K562 (cell line): ENCODE results near the gene DUSP23. TPM values are rescaled to one million over a fixed set of nuclear protein-coding genes. Genes with fewer than 3 reads are reported as not detected.

Experiments used
- ASH1L ChIP-seq: fragments of 450-650 bp; IDR thresholded peaks from 2 replicates; pipeline ENCODE4 v1.6.1; 2018; ENCODE audit warnings: borderline replicate concordance, mild to moderate bottlenecking, low read depth; ENCODE audit not compliant: partially characterized antibody
- BCLAF1 ChIP-seq, 2 experiments: fragments of 450-650 bp in 1 of 2; IDR thresholded peaks; 2 replicates each; pipeline ENCODE4 v1.6.1; 2011 to 2017; ENCODE audit warnings: low read depth in 2 of 2, antibody characterized with exemption in 1 of 2, borderline replicate concordance in 1 of 2, low read length in 1 of 2, mild to moderate bottlenecking in 1 of 2, mixed read lengths in 1 of 2; ENCODE audit not compliant: control insufficient read depth in 1 of 2
- FOXA1 ChIP-seq: fragments of 450-650 bp; IDR thresholded peaks from 2 replicates; pipeline ENCODE4 v1.6.1; 2016; ENCODE audit warnings: mild to moderate bottlenecking, borderline replicate concordance
- HMBOX1 ChIP-seq: sonication (generic); IDR thresholded peaks from 2 replicates; pipeline ENCODE4 v1.6.1; 2016
- ILF3 ChIP-seq: fragments of 450-650 bp; IDR thresholded peaks from 2 replicates; pipeline ENCODE4 v1.6.1; 2018; ENCODE audit warnings: antibody characterized with exemption, mild to moderate bottlenecking, moderate library complexity, borderline replicate concordance
- MAFF ChIP-seq: IDR thresholded peaks from 2 replicates; pipeline ENCODE4 v1.6.1; 2012; ENCODE audit warnings: low read length, improper control_type of control experiment
- NCOA2 ChIP-seq, 2 experiments: fragments of 450-650 bp; IDR thresholded peaks; 2 replicates each; pipeline ENCODE4 v1.6.1; 2018; ENCODE audit warnings: mild to moderate bottlenecking in 2 of 2, moderate library complexity in 1 of 2; ENCODE audit not compliant: partially characterized antibody in 2 of 2
- NKRF ChIP-seq: fragments of 450-650 bp; IDR thresholded peaks from 2 replicates; pipeline ENCODE4 v1.6.1; 2016; ENCODE audit warnings: borderline replicate concordance
- PATZ1 ChIP-seq: fragments of 250-450 bp; sonication (Bioruptor Pico); IDR thresholded peaks from 2 replicates; pipeline ENCODE4 v1.5.0; 2020; ENCODE audit warnings: mild to moderate bottlenecking, borderline replicate concordance
- PHF20 ChIP-seq: fragments of 450-650 bp; IDR thresholded peaks from 2 replicates; pipeline ENCODE4 v1.6.1; 2018; ENCODE audit not compliant: partially characterized antibody
- PYGO2 ChIP-seq: fragments of 450-650 bp; IDR thresholded peaks from 2 replicates; pipeline ENCODE4 v1.6.1; 2016; ENCODE audit warnings: mild to moderate bottlenecking, missing genetic modification characterization, moderate library complexity, missing compliant biosample characterization
- RUNX1 ChIP-seq: sonication (generic); IDR thresholded peaks from 2 replicates; pipeline ENCODE4 v1.6.1; 2016; ENCODE audit warnings: antibody characterized with exemption, low read depth
- SNIP1 ChIP-seq: fragments of 450-650 bp; IDR thresholded peaks from 2 replicates; pipeline ENCODE4 v1.7.1; 2017; ENCODE audit warnings: low read depth, mild to moderate bottlenecking
- SP1 ChIP-seq: sonication (generic); formaldehyde crosslinking; IDR thresholded peaks from 2 replicates; pipeline ENCODE4 v1.8.1; 2022; ENCODE audit warnings: mild to moderate bottlenecking, missing genetic modification reagents
- SREBF1 ChIP-seq: fragments of 150-350 bp; IDR thresholded peaks from 2 replicates; pipeline ENCODE4 v1.6.1; 2014; ENCODE audit warnings: antibody characterized with exemption, low read depth, low read length, borderline replicate concordance
- ZBED1 ChIP-seq: IDR thresholded peaks from 2 replicates; pipeline ENCODE4 v1.6.1; 2014
- ZEB2 ChIP-seq: fragments of 450-650 bp; IDR thresholded peaks from 2 replicates; pipeline ENCODE4 v1.6.1; 2016
- ZNF174 ChIP-seq: fragments of 250-450 bp; sonication (Bioruptor Pico); IDR thresholded peaks from 2 replicates; pipeline ENCODE4 v1.4.0; 2020; ENCODE audit warnings: mild to moderate bottlenecking
- ZNF282 ChIP-seq: sonication (generic); formaldehyde crosslinking; IDR thresholded peaks from 2 replicates; pipeline ENCODE4 v1.8.1; 2023; ENCODE audit warnings: missing genetic modification reagents
- ZNF3 ChIP-seq: fragments of 250-450 bp; sonication (Bioruptor Pico); IDR thresholded peaks from 2 replicates; pipeline ENCODE4 v1.5.0; 2021; ENCODE audit warnings: mild to moderate bottlenecking, moderate library complexity
- polyA plus RNA-seq, 8 experiments: library from polyadenylated mRNA; depleted of rRNA in 4 of 8; stranded (reverse) in 5 of 8; unstranded in 3 of 8; fragments of >200 nt; fragmentation: Nextera tagmentation in 2 of 8; fragmentation: Illumina TruSeq in 1 of 8; extraction: Ambion mirVana in 2 of 8; extraction: Trizol in 1 of 8; gene quantifications; 2 replicates each; pipeline versions ENCODE4 v1.2.1 to v1.2.3, GENCODE V29; 2011 to 2014; ENCODE audit warnings: inconsistent platforms in 1 of 8, missing spikeins in 1 of 8
- total RNA-seq, 7 experiments: library from RNA; depleted of rRNA in 6 of 7; stranded (reverse); fragments of >200 nt in 6 of 7; fragmentation: Illumina TruSeq in 2 of 7; extraction: Trizol in 2 of 7; gene quantifications; 2 replicates each; pipeline versions ENCODE4 v1.2.1 to v1.2.3, GENCODE V29; 2011 to 2021; ENCODE audit warnings: low replicate concordance in 1 of 7

The DUSP23 gene
- total and polyA plus RNA-seq, 9 of the 15 experiments (the other 6 are each of a cell fraction or from before 2014, with no cell fraction given): 1.0 to 34.8 (median 13.7) TPM

- TF ChIP-seq BCLAF1 (IDR thresholded peaks at IDR 0.05; ENCODE audit: borderline replicate concordance in 1 of 2, control insufficient read depth in 1 of 2, low read depth in 2 of 2, low read length in 1 of 2) (no peak), ZBED1 (no peak), SP1 (CRISPR knock-in tag) (peak; percentile 97), SNIP1 (no peak), FOXA1 (no peak), PATZ1 (CRISPR knock-in tag) (no peak), ZNF282 (CRISPR knock-in tag) (0 out of 2 replicates have a peak, but pooled peaks have one; percentile 39), HMBOX1 (no peak), ZEB2 (no peak), PYGO2 (tag) (no peak), NKRF (peak; percentile 91; the same call in 1 of the 2 replicates), ILF3 (no peak), ZNF174 (no peak), RUNX1 (no peak), SREBF1 (no peak), ASH1L (no peak), MAFF (no peak), ZNF3 (no peak), PHF20 (peak; percentile 66), NCOA2 (IDR thresholded peaks at IDR 0.05; ENCODE audit: partially characterized antibody in 2 of 2) (no peak)
These were observed at the start of gene DUSP23 (continued) for GRCh38 chr1:159780583-159781582.
